HG03159 (cell line): ENCODE measurements around the gene SCNN1G.

Experiments used
- ATAC-seq: cut with Tn5 transposase; IDR thresholded peaks from one replicate; pipeline ENCODE4 v1.9.1; 2021; ENCODE audit warnings: mild to moderate bottlenecking, moderate library complexity; ENCODE audit not compliant: unreplicated experiment

The SCNN1G gene

GRCh38 chr16:23195366-23195978 is 12.9 kb downstream of the SCNN1G start:
- ATAC-seq = no peak

- ATAC-seq = no peak
Measured at GRCh38 chr16:23196539-23196938, 14.0 kb downstream of the SCNN1G start.

- ATAC-seq = no peak
Measured at GRCh38 chr16:23202166-23202565, 19.6 kb downstream of the SCNN1G start.

- ATAC-seq = no peak
Measured at GRCh38 chr16:23206986-23207385, 24.4 kb downstream of the SCNN1G start.

GRCh38 chr16:23207485-23207884 is 24.9 kb downstream of the SCNN1G start:
- no peak for ATAC-seq

- ATAC-seq = no peak
Measured at GRCh38 chr16:23209606-23210005, 27.1 kb downstream of the SCNN1G start.

- ATAC-seq = no peak
Measured at GRCh38 chr16:23213831-23214230, 31.3 kb downstream of the SCNN1G start.

GRCh38 chr16:23214796-23215195 is 32.3 kb downstream of the SCNN1G start:
- no peak for ATAC-seq

- no peak for ATAC-seq
Measured at GRCh38 chr16:23215435-23215834, 32.9 kb downstream of the SCNN1G start.

GRCh38 chr16:23216658-23217246 is 34.2 kb downstream of the SCNN1G start:
- no peak for ATAC-seq

- ATAC-seq = no peak
Measured at GRCh38 chr16:23217646-23218045, 35.1 kb downstream of the SCNN1G start.

GRCh38 chr16:23222929-23223328 is 40.4 kb downstream of the SCNN1G start:
- ATAC-seq = no peak

GRCh38 chr16:23223368-23223767 is 40.8 kb downstream of the SCNN1G start:
- no peak for ATAC-seq

GRCh38 chr16:23225109-23225508 is 42.6 kb downstream of the SCNN1G start:
- ATAC-seq = no peak

- no peak for ATAC-seq
Measured at GRCh38 chr16:23225634-23226033, 43.1 kb downstream of the SCNN1G start.

GRCh38 chr16:23227529-23227928 is 45.0 kb downstream of the SCNN1G start:
- ATAC-seq = no peak

- ATAC-seq = no peak
Measured at GRCh38 chr16:23229714-23230113, 47.2 kb downstream of the SCNN1G start.

- no peak for ATAC-seq
Measured at GRCh38 chr16:23232806-23233205, 50.3 kb downstream of the SCNN1G start.

GRCh38 chr16:23235176-23235575 is 52.6 kb downstream of the SCNN1G start:
- ATAC-seq = no peak

GRCh38 chr16:23236983-23237382 is 54.4 kb downstream of the SCNN1G start:
- no peak for ATAC-seq

- no peak for ATAC-seq
Measured at GRCh38 chr16:23240994-23241393, 58.4 kb downstream of the SCNN1G start.

GRCh38 chr16:23244122-23244521 is 61.6 kb downstream of the SCNN1G start:
- no peak for ATAC-seq

GRCh38 chr16:23245268-23245667 is 62.7 kb downstream of the SCNN1G start:
- ATAC-seq = no peak
